NK-92 (cell line): ENCODE data around the gene SRBD1.

ENCODE experiments used
- DNase-seq: peaks from one replicate; lab custom pipeline; 2025; ENCODE audit not compliant: unreplicated experiment; lab: John Stamatoyannopoulos, UW

Gene SRBD1

GRCh38 chr2:45596761-45597160 lies 14.3 kb downstream of the SRBD1 start:
- no peak for DNase-seq

GRCh38 chr2:45595721-45596435 lies 15.2 kb downstream of the SRBD1 start:
- no peak for DNase-seq

GRCh38 chr2:45591073-45591472 lies 20.0 kb downstream of the SRBD1 start:
- no peak for DNase-seq

- DNase-seq, result no peak
These were observed 22.8 kb downstream of the SRBD1 start for GRCh38 chr2:45588158-45588829.

GRCh38 chr2:45586600-45586999 lies 24.5 kb downstream of the SRBD1 start:
- DNase-seq, result no peak

DNA sequence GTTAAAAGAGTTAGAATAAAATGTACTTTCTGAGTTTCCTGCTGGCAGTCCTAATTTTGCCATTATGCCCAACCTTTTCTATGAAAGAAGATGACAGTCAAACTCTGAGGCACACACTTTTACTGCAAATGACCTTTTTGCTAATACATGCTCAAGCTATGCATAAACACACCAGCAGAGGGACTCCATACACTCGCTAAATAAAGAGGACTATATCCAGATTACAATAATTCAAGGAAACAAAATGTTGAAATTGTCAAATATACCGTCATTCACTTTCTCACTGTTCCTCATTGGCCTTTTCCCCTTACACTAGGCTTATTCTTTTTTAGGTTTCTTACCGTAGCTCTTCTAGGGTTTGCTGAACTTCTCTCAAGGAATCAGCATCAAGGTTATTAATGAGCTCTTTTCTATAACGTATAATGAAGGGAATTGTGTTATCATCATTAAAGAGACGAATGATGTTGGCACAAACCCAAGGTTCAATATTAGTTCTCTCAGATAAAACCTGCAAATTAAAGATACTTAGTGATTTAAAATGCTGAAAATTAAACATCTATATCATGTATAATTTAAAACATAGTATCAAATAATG lies 25.7 kb downstream of the SRBD1 start:
- no peak for DNase-seq

DNA sequence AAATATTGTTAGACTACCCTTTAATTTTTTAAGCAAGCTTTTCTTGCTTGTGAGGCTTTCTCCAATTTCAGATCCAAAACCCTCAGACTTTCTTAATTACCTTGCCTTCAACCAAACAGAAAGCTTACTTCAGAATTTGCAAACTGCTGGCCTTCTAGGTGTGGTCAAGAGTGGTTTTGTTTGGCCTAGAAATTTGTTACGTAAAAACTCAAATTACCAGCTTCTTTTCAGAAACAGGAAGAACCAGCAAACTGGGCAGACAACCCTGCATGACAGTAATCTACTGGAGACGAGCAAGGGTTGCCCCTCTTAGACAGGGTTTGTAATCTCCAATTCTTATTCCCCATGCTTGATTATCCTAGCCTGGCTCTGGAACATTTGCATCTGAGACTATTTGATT lies 27.1 kb downstream of the SRBD1 start:
- DNase-seq, result no peak

- DNase-seq, result no peak
These were observed 28.5 kb downstream of the SRBD1 start for GRCh38 chr2:45582522-45582921.

GRCh38 chr2:45578056-45578843 lies 32.8 kb downstream of the SRBD1 start:
- no peak for DNase-seq

- DNase-seq, result no peak
These were observed 33.6 kb downstream of the SRBD1 start for GRCh38 chr2:45577441-45577840.

- DNase-seq, result no peak
These were observed 35.2 kb downstream of the SRBD1 start for GRCh38 chr2:45575881-45576280.

GRCh38 chr2:45572979-45573378 lies 38.1 kb downstream of the SRBD1 start:
- no peak for DNase-seq

DNA sequence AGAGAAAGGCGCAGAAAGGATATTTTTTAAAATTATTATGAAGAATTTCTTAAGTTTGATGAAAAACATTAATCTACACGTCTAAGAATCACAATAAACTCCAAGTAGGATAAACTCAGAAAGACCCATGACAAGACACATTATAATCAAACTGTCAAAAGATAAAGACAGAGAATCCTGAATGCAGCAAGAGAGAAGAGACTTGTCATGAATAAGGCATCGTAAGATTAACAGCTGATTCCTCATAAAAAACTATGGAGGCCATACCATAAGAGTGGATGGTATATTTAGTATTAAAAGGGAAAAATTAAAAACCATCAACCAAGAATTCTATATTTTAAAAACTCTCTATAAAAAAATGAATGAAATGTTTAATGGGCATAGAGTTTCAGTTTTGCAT lies 39.1 kb downstream of the SRBD1 start:
- DNase-seq, result no peak

DNA sequence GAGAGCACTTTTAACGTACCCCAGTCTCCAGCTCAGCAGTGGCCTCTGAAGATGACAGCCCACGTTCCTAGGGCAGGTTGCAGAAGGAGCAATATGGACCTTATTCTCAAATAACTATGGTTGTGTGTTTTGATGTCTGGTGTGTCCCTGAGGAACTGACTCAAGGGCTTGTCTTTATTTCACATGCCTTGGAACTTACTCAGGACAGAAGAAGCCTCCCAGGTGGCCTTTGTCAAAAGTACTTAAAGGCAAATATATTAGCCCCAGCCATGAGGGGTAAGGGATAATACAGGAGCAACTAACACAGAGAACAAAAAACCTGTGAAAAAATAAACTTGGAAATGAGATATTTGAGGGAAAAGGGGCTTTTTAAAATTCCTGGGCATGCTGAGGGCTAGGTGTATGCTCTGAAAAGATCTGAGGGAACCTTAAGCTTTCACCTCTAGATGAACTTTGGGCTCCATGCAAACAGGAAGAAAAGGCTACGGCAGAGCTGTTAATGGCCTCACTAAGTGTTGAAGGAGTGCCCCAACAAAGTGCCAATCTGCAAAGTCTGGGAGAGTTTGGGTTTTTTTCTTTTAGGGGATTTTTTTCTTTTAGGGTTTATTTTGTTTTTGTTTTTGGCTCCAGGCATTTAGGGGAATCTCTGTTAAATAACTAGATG lies 40.3 kb downstream of the SRBD1 start:
- no peak for DNase-seq

DNA sequence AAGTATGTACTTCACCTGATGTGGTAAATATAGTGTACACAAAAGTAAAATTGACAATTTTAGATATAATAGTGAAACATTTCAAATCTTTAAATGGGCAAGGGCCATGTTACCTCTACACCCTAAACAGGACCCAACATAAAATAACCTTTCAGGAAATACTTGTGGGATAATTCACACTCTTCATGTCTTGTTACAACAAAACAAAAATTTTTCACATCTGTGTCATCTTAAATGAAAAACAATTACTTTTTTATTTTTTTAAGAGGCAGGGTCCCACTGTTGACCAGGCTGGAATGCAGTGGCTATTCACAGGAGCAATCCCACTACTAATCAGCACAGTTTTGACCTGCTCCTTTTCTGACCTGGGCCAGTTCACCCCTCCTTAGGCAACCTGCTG lies 42.1 kb downstream of the SRBD1 start:
- DNase-seq, result no peak

- DNase-seq, result no peak
These were observed 42.9 kb downstream of the SRBD1 start for GRCh38 chr2:45567974-45568789.

- DNase-seq, result no peak
These were observed 43.6 kb downstream of the SRBD1 start for GRCh38 chr2:45567288-45567963.

DNA sequence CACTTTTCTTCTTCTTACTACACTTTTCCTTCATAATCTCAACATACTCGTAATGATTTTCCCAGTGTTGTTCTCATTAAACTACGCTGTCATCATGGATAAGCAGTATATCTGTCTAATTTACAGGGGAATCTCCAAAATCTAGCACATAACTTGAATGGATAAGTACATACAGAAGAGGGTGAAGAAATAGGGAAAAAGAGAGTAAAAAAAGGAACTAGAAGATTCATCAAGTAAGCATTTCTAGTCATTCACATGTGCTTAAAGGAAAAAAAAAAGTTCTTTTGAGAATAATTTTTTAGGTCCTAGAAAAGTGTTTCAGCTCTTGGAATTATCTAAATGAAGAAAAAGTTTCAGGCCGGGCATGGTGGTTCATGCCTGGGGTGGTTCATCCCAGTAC lies 51.6 kb downstream of the SRBD1 start:
- DNase-seq, result no peak

GRCh38 chr2:45554742-45555140 lies 56.3 kb downstream of the SRBD1 start:
- DNase-seq, result no peak
